Muscle layer of colon (tissue), 2 donors: ENCODE data around the gene BICDL2.
"Not testable (repeated sequence)": the region's sequence is repeated elsewhere in the genome, so short reads cannot be mapped to it uniquely, and the experiment has no call there.

Source experiments
- H3K27ac ChIP-seq: one replicate; pipeline ENCODE4 v1.7.0; 2013; ENCODE audit warnings: low read depth, mild to moderate bottlenecking, low read length, moderate library complexity
- H3K27me3 ChIP-seq, 2 donors: one replicate each; pipeline ENCODE4 v1.7.0; 2013; ENCODE audit warnings: low read length in 2 of 2, mild to moderate bottlenecking in 2 of 2; ENCODE audit not compliant: insufficient read depth in 2 of 2, control insufficient read depth in 1 of 2
- H3K36me3 ChIP-seq: one replicate; pipeline ENCODE4 v1.7.0; 2013; ENCODE audit warnings: mild to moderate bottlenecking, low read length; ENCODE audit not compliant: insufficient read depth
- H3K4me1 ChIP-seq: one replicate; pipeline ENCODE4 v1.7.0; 2013; ENCODE audit warnings: mild to moderate bottlenecking, low read length; ENCODE audit not compliant: insufficient read depth
- H3K4me3 ChIP-seq, 2 donors: one replicate each; pipeline ENCODE4 v1.7.0; 2013; ENCODE audit warnings: low read length in 2 of 2, low read depth in 1 of 2, mild to moderate bottlenecking in 1 of 2, moderate library complexity in 1 of 2
- H3K9ac ChIP-seq: one replicate; pipeline ENCODE4 v1.7.0; 2013; ENCODE audit warnings: low read length
- H3K9me3 ChIP-seq: one replicate; pipeline ENCODE4 v1.7.0; 2013; ENCODE audit warnings: mild to moderate bottlenecking, low read length
- donor health status: abdominal sarcoma.
- donor health status: Adenocarcinoma of cecum.

Gene BICDL2

DNA sequence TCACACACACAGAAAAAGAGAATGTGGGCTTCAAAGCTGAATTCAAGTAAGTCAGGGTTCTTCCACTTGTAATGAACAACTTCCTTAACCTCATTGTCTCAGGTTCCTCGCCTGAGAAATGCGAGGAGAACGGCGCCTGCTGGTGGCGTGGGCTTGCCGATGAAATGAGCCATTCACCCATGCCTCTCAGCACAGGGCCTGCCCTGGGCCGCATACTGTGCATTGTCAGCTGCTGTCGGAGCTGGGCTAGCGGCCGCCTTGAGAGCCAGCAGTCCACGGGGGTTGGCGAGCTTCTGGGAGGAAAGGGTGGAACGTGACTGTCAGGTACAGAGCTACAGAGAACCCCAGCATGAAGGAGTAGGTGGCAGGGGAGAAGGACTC is 16.6 kb upstream of the BICDL2 start:
- H3K9me3 ChIP-seq, H3K4me3 ChIP-seq, H3K4me1 ChIP-seq, H3K9ac ChIP-seq, H3K36me3 ChIP-seq, H3K27ac ChIP-seq: not testable (repeated sequence)
- H3K27me3 ChIP-seq = peaks cover 0 to 18% of the 10 kb centered on the region in 2 donors

DNA sequence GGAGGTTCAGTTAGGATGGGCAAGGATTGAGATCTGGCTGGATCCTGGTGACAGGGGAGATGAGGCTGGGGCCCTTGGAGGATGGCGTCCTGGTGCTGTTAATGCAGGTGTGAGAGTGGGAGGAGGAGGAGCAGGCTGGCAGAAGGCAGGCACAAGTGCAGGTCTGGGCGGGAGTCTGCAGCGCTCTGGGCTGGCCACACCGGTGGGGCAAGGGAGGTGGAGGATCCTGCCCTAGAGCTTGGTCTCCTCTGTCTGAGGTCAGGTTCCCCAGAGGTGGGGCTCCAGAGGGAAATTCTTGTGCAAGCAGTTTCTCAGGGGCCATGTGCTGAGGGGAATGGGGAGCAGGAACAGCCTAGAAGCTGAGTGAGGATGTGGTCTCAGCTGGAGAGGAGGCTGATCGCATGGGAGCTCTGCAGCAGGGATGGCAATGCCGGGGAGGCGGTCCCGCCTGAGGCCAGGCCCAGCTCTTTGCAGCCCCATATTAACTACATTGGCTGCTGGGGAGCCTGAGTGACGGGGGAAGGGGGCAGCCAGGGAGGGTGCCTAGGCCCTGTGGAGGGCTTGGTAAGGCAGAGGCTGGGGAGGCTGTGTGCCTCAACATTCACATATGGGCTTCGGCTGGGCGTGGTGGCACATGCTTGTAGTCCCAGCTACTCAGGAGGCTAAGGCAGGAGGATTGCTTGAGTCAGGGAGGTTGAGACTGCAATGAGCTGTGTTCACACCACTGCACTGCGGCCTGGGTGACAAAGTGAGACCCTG is 16.0 kb upstream of the BICDL2 start:
- H3K4me3 ChIP-seq, H3K9ac ChIP-seq, H3K4me1 ChIP-seq, H3K9me3 ChIP-seq, H3K27ac ChIP-seq, H3K36me3 ChIP-seq: not testable (repeated sequence)
- H3K27me3 ChIP-seq = peaks cover 0 to 16% of the 10 kb centered on the region in 2 donors

DNA sequence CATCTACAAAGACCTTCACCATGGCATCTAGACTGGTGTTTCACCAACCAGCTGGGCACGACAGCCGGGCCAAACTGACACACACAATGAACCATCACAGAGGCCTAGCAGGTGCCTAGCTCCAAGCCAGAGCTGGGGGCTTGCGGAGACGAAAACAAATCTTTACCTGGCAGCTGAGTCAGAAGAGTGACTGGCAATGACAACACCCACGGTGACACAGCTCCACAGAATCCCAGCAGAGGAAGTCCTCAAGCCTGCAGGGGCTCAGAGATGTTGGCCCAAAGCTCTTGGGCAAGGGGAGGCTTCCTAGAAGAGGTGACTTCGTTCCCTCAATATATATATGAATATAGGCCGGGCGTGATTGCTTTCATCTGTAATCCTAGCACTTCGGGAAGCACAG is 14.8 kb upstream of the BICDL2 start:
- H3K4me3 ChIP-seq = no peak overlapping the region
- no peaks in the 10 kb centered on the region for H3K9me3 ChIP-seq
- peaks cover 5 to 28% of the 10 kb centered on the region in 2 donors for H3K27me3 ChIP-seq
- H3K27ac ChIP-seq = no peak overlapping the region
- no peak overlapping the region for H3K9ac ChIP-seq
- no peaks in the 10 kb centered on the region for H3K4me1 ChIP-seq
- H3K36me3 ChIP-seq = no peaks in the 10 kb centered on the region

DNA sequence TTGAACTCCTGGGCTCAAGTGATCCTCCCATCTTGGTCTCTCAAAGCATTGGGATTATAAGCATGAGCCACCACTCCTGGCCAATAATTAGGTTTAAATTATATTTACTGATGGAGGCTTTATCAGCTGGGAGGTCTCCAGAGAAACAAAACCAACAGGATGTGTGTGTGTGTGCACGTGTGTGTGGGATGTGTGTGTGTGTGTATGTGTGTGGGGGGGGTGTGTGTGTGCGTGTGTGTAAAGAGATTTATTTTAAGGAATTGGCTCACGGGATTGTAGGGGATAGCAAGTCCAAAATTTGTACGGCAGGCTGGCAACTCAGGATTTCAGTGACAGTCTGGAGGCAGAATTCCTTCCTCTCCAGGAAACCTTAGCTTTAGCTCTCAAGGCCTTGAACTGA is 14.3 kb upstream of the BICDL2 start:
- H3K36me3 ChIP-seq = no peaks in the 10 kb centered on the region
- no peaks in the 10 kb centered on the region for H3K9me3 ChIP-seq
- no peak overlapping the region for H3K4me3 ChIP-seq
- peaks cover 5 to 33% of the 10 kb centered on the region in 2 donors for H3K27me3 ChIP-seq
- H3K9ac ChIP-seq = no peak overlapping the region
- no peaks in the 10 kb centered on the region for H3K4me1 ChIP-seq
- H3K27ac ChIP-seq = no peak overlapping the region

DNA sequence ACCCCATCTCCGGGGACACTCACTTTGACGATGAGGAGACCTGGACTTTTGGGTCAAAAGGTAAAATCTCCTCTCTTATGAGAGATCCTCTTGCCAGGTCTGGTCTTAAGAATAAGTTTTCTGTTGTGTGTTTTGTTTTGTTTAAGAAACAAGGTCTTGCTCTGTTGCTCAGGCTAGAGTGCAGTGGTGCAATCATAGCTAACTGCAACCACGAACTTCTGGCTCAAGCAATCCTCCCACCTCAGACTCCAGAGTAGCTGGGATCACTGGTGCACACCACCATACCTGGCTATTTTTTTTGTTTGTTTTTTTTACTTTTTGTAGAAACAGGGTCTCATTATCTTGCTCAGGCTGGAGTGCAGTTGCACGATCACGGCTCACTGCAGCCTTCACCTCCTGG is 13.7 kb upstream of the BICDL2 start:
- no peaks in the 10 kb centered on the region for H3K36me3 ChIP-seq
- no peak overlapping the region for H3K4me3 ChIP-seq
- no peaks in the 10 kb centered on the region for H3K4me1 ChIP-seq
- peaks cover 5 to 38% of the 10 kb centered on the region in 2 donors for H3K27me3 ChIP-seq
- no peak overlapping the region for H3K9ac ChIP-seq
- H3K27ac ChIP-seq = no peak overlapping the region
- no peaks in the 10 kb centered on the region for H3K9me3 ChIP-seq

DNA sequence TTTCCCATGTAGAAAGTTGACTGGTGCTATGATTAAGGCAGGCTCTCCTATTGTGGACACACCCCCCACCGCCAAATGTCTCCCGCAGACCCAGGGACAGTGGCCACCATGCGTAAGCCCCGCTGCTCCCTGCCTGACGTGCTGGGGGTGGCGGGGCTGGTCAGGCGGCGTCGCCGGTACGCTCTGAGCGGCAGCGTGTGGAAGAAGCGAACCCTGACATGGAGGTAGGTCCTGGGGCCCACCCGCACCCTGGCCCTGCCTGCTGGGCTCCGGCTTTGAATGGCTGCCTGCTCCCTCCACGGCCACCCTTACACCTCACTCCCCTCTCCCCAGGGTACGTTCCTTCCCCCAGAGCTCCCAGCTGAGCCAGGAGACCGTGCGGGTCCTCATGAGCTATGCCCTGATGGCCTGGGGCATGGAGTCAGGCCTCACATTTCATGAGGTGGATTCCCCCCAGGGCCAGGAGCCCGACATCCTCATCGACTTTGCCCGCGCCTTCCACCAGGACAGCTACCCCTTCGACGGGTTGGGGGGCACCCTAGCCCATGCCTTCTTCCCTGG is 13.3 kb upstream of the BICDL2 start:
- no peaks in the 10 kb centered on the region for H3K36me3 ChIP-seq
- no peaks in the 10 kb centered on the region for H3K9me3 ChIP-seq
- no peak overlapping the region for H3K27ac ChIP-seq
- H3K9ac ChIP-seq = no peak overlapping the region
- H3K4me3 ChIP-seq = no peak overlapping the region
- H3K27me3 ChIP-seq = peaks cover 5 to 41% of the 10 kb centered on the region in 2 donors
- no peaks in the 10 kb centered on the region for H3K4me1 ChIP-seq

DNA sequence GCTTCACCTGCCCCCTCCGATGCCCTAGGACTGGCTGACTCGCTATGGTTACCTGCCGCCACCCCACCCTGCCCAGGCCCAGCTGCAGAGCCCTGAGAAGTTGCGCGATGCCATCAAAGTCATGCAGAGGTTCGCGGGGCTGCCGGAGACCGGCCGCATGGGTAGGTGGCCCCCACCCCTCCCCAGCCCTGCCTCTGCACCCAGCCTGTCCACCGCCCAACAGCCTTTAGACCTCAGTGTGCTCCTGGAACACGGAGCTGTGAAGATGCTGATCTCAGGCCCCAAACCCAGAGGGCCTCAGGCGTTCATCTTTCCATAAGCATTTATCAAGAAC is 10.6 kb upstream of the BICDL2 start:
- H3K4me3 ChIP-seq = no peak overlapping the region
- no peaks in the 10 kb centered on the region for H3K4me1 ChIP-seq
- no peaks in the 10 kb centered on the region for H3K9me3 ChIP-seq
- H3K27me3 ChIP-seq = peaks cover 19 to 58% of the 10 kb centered on the region in 2 donors
- no peaks in the 10 kb centered on the region for H3K36me3 ChIP-seq
- no peak overlapping the region for H3K27ac ChIP-seq
- no peak overlapping the region for H3K9ac ChIP-seq

DNA sequence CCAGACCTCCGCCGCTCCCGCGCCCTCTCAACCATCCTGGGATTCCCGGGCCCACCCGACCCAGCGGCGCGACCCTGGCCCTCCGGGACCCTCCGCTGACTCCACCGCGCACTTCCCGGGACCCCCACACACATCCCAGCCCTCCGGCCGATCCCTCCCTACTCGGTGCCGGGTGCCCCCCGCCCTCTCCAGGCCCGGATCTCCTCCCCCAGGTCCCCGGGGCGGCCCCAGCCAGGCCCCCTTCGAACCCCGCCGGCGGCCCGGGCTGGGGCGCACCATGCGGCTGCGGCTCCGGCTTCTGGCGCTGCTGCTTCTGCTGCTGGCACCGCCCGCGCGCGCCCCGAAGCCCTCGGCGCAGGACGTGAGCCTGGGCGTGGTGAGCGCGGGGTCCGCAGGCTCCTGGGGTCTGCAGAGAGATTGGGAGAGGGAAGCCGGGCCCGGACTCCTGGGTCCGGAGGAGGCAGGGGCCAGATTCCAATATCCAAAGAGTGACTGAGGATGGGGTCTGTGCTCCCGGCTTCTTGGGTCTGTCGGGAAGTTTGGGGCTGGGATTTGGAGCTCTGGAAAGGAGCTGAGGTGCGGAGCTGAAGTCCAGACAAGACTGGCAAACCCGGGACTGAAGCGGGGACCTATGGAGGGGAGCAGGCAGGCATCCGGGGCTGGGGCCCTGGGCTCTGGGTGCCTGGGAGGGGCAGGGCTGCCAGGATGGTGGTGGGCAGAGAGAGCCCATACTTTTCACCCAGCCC is 10.1 kb upstream of the BICDL2 start:
- H3K36me3 ChIP-seq = no peaks in the 10 kb centered on the region
- H3K4me3 ChIP-seq = no peak overlapping the region
- H3K4me1 ChIP-seq = no peaks in the 10 kb centered on the region
- H3K27me3 ChIP-seq = peaks cover 19 to 58% of the 10 kb centered on the region in 2 donors
- H3K27ac ChIP-seq = no peak overlapping the region
- no peak overlapping the region for H3K9ac ChIP-seq
- H3K9me3 ChIP-seq = no peaks in the 10 kb centered on the region

DNA sequence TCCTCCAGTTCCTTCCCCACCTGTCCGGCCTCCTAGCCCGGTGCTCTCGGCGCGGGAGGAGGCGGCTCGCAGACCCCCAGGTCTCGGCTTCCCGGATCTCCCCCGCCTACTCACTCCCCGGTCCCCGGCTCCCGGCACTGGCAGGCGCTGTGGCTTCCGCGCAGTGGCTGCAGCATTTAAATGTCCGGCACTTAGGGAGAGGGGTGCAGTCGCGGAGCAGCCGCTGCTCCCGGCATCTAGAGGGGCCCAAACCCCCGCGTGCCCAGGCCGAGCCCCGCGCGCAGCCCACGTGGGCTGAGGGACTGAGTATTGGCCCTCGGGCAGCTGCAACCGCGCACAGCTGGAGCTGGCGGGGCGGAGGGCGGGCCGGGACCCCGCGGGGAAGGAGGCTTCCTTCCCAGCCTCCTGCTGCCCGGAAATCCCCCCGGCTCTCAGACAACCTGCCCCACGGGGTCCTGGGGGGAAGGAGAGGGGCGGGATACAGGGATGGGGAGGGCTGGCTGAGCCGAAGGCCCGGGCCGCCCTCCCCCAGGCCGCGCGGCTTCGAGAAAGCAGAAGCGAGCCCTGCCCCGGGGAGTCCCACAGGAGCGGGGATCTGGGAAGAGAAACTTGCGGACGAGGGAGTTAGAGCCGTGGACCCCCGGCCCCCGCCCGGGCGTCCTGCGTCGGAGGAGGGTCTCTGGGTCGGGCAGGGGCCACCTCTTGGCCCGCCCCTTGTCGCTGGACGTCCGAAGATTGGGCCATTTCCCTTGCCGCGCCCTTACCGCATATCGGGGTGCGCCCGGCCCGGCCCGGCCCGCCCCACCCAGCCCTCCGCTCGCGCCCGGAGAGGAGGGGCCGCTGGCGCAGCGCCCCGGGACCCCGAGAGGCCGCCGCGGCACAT is 9.3 kb upstream of the BICDL2 start, which contains the start of gene MMP25:
TSS of gene MMP25 (plus strand) at position 804 of the 883 bp plus-strand sequence. CDS start 357 bp downstream, outside the sequence.
- H3K4me1 ChIP-seq = no peaks in the 10 kb centered on the region
- no peak within 1 kb of the TSS for H3K27ac ChIP-seq
- no peaks in the 10 kb centered on the region for H3K9me3 ChIP-seq
- no peaks in the 10 kb centered on the region for H3K36me3 ChIP-seq
- no peak within 1 kb of the TSS for H3K9ac ChIP-seq
- H3K27me3 ChIP-seq = peaks cover 19 to 58% of the 10 kb centered on the region in 2 donors
- H3K4me3 ChIP-seq = peak within 1 kb of the TSS; percentile 31 to 43

DNA sequence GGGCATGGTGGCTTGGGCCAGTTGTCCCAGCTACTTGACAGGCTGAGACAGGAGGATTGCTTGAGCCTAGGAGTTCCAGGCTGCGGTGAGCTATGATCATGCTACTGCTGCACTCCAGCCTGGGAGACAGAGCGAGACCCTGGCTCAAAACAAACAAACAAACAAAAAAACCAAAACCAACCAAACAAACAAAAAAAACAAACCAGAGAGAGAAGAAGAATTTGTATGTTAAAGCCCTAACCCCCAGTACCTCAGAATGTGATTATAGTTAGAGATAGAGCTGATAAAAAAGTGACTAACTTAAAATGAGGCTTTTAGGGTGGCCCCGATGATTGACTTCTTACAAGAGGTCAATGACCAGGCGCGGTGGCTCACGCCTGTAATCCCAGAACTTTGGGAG is 8.0 kb upstream of the BICDL2 start:
- H3K9me3 ChIP-seq = no peaks in the 10 kb centered on the region
- H3K4me3 ChIP-seq = no peak overlapping the region
- no peaks in the 10 kb centered on the region for H3K4me1 ChIP-seq
- H3K36me3 ChIP-seq = no peaks in the 10 kb centered on the region
- H3K27ac ChIP-seq = no peak overlapping the region
- peaks cover 19 to 53% of the 10 kb centered on the region in 2 donors for H3K27me3 ChIP-seq
- no peak overlapping the region for H3K9ac ChIP-seq

DNA sequence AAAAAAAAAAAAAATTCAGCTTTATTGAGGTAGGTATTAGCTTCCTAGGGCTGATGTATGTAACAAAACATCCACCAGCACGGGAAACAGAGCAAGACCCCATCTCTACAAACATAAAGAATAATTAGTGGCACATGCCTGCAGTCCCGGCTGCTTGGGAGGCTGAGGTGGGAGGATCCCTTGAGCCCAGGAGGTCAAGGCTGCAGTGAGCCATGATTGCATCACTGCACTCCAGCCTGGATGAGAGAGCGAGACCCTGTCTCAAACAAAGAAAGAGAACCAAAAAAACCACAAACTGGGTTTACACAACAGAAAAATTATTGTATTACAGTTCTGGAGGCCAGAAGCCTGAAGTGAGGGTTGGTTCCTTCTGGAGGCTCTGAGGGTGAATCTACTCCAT is 5.6 kb upstream of the BICDL2 start:
- Histone ChIP-seq H3K36me3 (no peaks in the 10 kb centered on the region), H3K9ac (no peak overlapping the region), H3K4me3 (no peak overlapping the region), H3K9me3 (no peaks in the 10 kb centered on the region), H3K4me1 (no peaks in the 10 kb centered on the region), H3K27ac (no peak overlapping the region), H3K27me3 (peaks cover 31 to 63% of the 10 kb centered on the region in 2 donors)
